Thymus (tissue), 14 donors: Measurements from ENCODE around the gene MEGF8. TPM values are rescaled to one million over a fixed set of nuclear protein-coding genes. Genes with fewer than 3 reads are reported as not detected.

ENCODE experiments used
- DNase-seq, 9 donors: peaks; one replicate each; pipeline ENCODE4 v3.0.0-alpha.2; 2013; ENCODE audit warnings: low spot score in 9 of 9, low read depth in 6 of 9, missing footprints in 1 of 9
- H3K27ac ChIP-seq, 2 donors: one replicate each; pipeline ENCODE4 v1.5.1; 2013; ENCODE audit warnings: control low read depth in 1 of 2, low read depth in 1 of 2, low read length in 1 of 2, mild to moderate bottlenecking in 1 of 2, moderate library complexity in 1 of 2
- H3K27me3 ChIP-seq, 2 donors: one replicate each; pipeline ENCODE4 v1.5.1; 2013; ENCODE audit warnings: low read length in 1 of 2; ENCODE audit not compliant: control insufficient read depth in 2 of 2, insufficient read depth in 1 of 2
- H3K36me3 ChIP-seq, 2 donors: one replicate each; pipeline ENCODE4 v1.5.1; 2013; ENCODE audit warnings: low read length in 1 of 2, mild to moderate bottlenecking in 1 of 2, moderate library complexity in 1 of 2; ENCODE audit not compliant: control insufficient read depth in 2 of 2, insufficient read depth in 2 of 2
- H3K4me1 ChIP-seq, 2 donors: one replicate each; pipeline ENCODE4 v1.5.1; 2013; ENCODE audit warnings: low read length in 2 of 2; ENCODE audit not compliant: control insufficient read depth in 2 of 2, insufficient read depth in 2 of 2
- H3K4me3 ChIP-seq, 2 donors: one replicate each; pipeline ENCODE4 v1.5.1; 2013; ENCODE audit warnings: low read length in 2 of 2, control low read depth in 1 of 2, mild to moderate bottlenecking in 1 of 2
- H3K9me3 ChIP-seq, 2 donors: one replicate each; pipeline ENCODE4 v1.5.1; 2013; ENCODE audit warnings: low read length in 1 of 2, mild to moderate bottlenecking in 1 of 2; ENCODE audit not compliant: control insufficient read depth in 2 of 2, insufficient read depth in 1 of 2
- WGBS: extraction: QIAGEN DNeasy Blood & Tissue Kit; methylation state at CpG from one replicate; pipeline ENCODE4 v1.1.7; 2013; 5-methylcytosine and 5-hydroxymethylcytosine counted together
- long read RNA-seq, 10 donors: transcript quantifications; one replicate each; lab custom pipeline, GENCODE V29; 2026
- polyA plus RNA-seq: library from polyadenylated mRNA; stranded (reverse); fragments of 200-250 nt; gene quantifications from one replicate; pipeline ENCODE4 v1.2.3, GENCODE V29; 2013
- total RNA-seq: library from RNA; stranded (reverse); fragments of 120-200 nt; gene quantifications from one replicate; pipeline ENCODE4 v1.2.4, GENCODE V29; 2013
- donor health status: healthy.

MEGF8 gene, protein sequence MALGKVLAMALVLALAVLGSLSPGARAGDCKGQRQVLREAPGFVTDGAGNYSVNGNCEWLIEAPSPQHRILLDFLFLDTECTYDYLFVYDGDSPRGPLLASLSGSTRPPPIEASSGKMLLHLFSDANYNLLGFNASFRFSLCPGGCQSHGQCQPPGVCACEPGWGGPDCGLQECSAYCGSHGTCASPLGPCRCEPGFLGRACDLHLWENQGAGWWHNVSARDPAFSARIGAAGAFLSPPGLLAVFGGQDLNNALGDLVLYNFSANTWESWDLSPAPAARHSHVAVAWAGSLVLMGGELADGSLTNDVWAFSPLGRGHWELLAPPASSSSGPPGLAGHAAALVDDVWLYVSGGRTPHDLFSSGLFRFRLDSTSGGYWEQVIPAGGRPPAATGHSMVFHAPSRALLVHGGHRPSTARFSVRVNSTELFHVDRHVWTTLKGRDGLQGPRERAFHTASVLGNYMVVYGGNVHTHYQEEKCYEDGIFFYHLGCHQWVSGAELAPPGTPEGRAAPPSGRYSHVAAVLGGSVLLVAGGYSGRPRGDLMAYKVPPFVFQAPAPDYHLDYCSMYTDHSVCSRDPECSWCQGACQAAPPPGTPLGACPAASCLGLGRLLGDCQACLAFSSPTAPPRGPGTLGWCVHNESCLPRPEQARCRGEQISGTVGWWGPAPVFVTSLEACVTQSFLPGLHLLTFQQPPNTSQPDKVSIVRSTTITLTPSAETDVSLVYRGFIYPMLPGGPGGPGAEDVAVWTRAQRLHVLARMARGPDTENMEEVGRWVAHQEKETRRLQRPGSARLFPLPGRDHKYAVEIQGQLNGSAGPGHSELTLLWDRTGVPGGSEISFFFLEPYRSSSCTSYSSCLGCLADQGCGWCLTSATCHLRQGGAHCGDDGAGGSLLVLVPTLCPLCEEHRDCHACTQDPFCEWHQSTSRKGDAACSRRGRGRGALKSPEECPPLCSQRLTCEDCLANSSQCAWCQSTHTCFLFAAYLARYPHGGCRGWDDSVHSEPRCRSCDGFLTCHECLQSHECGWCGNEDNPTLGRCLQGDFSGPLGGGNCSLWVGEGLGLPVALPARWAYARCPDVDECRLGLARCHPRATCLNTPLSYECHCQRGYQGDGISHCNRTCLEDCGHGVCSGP (N-terminal part only)
- total RNA-seq, result 2.7 TPM
- 5.5 TPM for polyA plus RNA-seq
- long read RNA-seq, donor 1, result 0 reads
- long read RNA-seq, donor 2, partial matches to known transcripts, result 12 of 12 reads
- long read RNA-seq, donor 2, other reads (novel, unspliced or antisense), result 0 of 12 reads
- long read RNA-seq, donor 3, result 0 reads
- long read RNA-seq, donor 4, result 0 reads
- long read RNA-seq, donor 5, result 0 reads
- long read RNA-seq, donor 6, result 0 reads
- long read RNA-seq, donor 7, result 0 reads
- long read RNA-seq, donor 8, result 0 reads
- long read RNA-seq, donor 9, result 0 reads
- long read RNA-seq, donor 10, result 0 reads

GRCh38 chr19:42325308-42325895 lies at the start of gene MEGF8:
Gene MEGF8 (plus strand): TSS chr19:42325635. CDS start chr19:42326244, 609 bp downstream.
- Histone ChIP-seq H3K9me3 (peaks cover 2 to 5% of the 10 kb centered on the region in 2 donors), H3K27me3 (peaks cover 29 to 47% of the 10 kb centered on the region in 2 donors), H3K4me3 (peak within 1 kb of the TSS; percentile 81 to 87), H3K36me3 (no peaks in the 10 kb centered on the region), H3K4me1 (peaks cover 9 to 16% of the 10 kb centered on the region in 2 donors), H3K27ac (peak within 1 kb of the TSS in 1 of 2 donors; percentile 33)
- WGBS, result under 1% methylated on average over 45 of the region's 45 CpGs
- peak; percentile 97 to 100 (median 98) for DNase-seq

DNA sequence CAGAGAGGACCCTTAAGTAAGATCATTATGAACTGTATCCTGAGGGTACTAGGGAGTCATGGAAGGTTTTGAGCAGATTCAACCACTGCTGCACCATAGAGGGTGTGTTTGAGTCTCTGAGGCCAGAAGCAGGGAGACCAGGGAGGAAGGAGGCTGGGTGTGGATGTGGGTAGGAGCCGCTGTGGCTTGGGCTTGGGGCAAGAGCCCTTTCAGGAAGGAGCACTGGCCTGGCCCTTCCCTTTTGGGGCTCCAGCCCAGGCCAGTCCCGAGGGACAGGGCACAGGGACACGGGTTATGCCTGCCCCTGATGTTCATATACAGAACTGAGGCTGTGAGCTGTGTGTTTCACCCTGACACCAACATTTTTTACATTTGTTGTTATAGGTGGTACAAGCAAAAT lies 49.2 kb upstream of the MEGF8 start:
- H3K27ac ChIP-seq, result no peak overlapping the region

DNA sequence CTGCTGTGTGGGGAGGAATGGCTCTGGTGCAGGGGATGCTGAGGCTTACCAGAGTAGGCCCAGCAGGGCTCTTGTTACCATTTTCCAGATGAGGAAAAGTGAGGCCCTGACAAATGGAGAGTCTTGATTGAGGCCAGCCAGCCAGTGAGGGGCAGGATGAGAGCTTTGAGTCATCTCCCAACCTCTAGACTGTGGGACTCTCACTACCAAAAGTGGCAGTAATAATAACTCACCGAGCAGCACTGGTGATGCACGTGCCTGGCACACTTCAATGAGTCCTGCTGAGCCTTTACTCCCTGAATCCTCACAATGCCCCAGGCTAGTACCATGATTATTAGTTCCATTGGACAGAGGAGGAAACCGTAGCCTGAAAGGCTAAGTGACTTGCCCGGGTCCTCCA lies 48.6 kb upstream of the MEGF8 start:
- Histone ChIP-seq H3K4me3 (no peak overlapping the region), H3K27me3 (no peaks in the 10 kb centered on the region), H3K36me3 (peaks cover 34 to 36% of the 10 kb centered on the region in 2 donors), H3K4me1 (peaks cover 25 to 38% of the 10 kb centered on the region in 2 donors), H3K27ac (no peak overlapping the region), H3K9me3 (no peaks in the 10 kb centered on the region)
- DNase-seq, result no peak
- 97% methylated on average over 4 of the region's 4 CpGs for WGBS

More for the DNA sequence above, 49.2 kb upstream of the MEGF8 start:
- Histone ChIP-seq H3K4me3 (no peak overlapping the region), H3K36me3 (peaks cover 38 to 39% of the 10 kb centered on the region in 2 donors), H3K27me3 (no peaks in the 10 kb centered on the region), H3K9me3 (no peaks in the 10 kb centered on the region), H3K4me1 (peaks cover 23 to 37% of the 10 kb centered on the region in 2 donors)
- 88% methylated on average over 3 of the region's 3 CpGs for WGBS
- DNase-seq, result no peak

GRCh38 chr19:42277821-42278451 lies 47.5 kb upstream of the MEGF8 start:
- peak overlapping the region; percentile 11 to 71 for H3K27ac ChIP-seq
- no peak for DNase-seq
- peaks cover 35 to 49% of the 10 kb centered on the region in 2 donors for H3K4me1 ChIP-seq
- H3K4me3 ChIP-seq, result no peak overlapping the region
- H3K27me3 ChIP-seq, result no peaks in the 10 kb centered on the region
- no peaks in the 10 kb centered on the region for H3K9me3 ChIP-seq
- 91% methylated on average over 10 of the region's 10 CpGs for WGBS
- peaks cover 24 to 25% of the 10 kb centered on the region in 2 donors for H3K36me3 ChIP-seq

DNA sequence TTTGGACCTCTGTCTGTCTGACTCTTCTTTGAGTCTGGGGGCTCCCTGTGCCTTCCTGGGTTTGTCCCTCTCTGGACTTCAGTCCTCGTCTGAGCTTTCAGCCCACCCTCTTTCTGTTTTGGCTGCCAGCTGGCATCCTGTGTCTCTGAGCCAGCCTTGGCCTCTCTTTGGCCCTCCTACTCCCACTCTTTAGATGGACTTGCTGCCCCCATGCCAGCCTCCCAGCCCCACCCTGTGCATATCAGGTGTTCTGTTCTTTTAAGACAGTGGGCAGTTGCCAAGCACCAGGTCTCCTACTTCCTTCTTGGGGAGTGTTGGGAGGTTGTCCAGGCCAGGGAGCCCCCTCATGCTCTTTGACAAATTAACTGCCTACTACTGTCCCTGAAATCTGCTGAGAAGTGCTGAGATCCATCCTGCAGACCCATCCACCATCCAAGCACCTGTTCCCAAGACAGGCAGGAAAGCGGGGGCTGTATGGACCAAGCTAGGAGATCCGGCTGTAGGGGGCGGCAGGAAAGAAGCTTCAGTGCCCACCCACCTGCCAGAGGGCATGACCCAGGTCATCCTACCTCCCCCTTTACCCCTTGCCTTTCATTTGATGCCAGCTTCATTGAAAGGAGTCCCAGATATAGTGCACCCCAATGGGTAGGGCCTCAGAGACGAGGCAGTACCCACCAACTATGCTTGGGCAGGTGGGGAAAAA lies 46.8 kb upstream of the MEGF8 start:
- no peak overlapping the region for H3K4me3 ChIP-seq
- 91% methylated on average over 5 of the region's 5 CpGs for WGBS
- no peaks in the 10 kb centered on the region for H3K9me3 ChIP-seq
- H3K4me1 ChIP-seq, result peaks cover 39 to 54% of the 10 kb centered on the region in 2 donors
- no peak for DNase-seq
- peaks cover 17 to 19% of the 10 kb centered on the region in 2 donors for H3K36me3 ChIP-seq
- no peaks in the 10 kb centered on the region for H3K27me3 ChIP-seq
- H3K27ac ChIP-seq, result peak overlapping the region in 1 of 2 donors; percentile 89

DNA sequence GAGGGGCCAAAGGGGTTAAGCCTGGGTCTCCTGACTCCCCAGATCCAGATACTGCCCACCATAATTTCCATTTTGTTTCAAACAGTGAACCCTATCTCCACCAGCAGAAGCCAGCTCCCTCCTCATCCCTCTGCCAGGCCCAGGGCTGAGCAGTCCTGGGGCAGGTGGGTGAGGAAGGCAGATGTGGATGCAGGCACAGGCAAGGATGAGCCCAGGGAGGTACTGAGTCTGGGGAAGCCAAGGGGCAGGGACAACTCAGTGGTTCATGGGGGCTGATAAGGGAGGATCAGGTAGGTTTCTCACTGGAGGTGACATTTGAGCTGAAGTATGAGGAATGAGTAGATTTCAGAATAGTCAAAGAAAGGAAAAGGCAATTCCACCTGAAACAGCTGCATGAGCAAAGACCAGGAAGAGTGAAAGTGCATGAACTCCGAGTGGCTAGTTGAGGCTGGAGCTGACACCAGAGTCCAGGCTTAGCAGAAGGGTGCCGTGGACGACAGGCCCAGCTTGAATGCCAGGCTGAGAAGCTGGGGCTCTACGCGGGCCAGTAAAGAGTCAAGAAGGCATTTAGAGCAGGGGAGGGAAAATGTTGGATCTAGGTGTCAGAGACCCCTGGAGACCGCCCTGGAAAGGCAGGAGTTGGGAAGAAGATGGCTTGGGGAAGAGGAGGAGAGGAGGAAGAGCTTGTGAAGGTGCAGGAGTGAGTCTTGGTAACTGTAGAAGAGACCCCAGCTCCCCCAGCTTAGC lies 46.1 kb upstream of the MEGF8 start:
- peak overlapping the region; percentile 58 to 89 for H3K27ac ChIP-seq
- H3K4me3 ChIP-seq, result peak overlapping the region; percentile 70 to 78
- H3K4me1 ChIP-seq, result peaks cover 39 to 54% of the 10 kb centered on the region in 2 donors
- WGBS, result 37% methylated on average over 6 of the region's 6 CpGs
- no peak for DNase-seq
- H3K27me3 ChIP-seq, result no peaks in the 10 kb centered on the region
- H3K36me3 ChIP-seq, result peaks cover 10 to 11% of the 10 kb centered on the region in 2 donors
- no peaks in the 10 kb centered on the region for H3K9me3 ChIP-seq
